Astrocyte (in vitro differentiated cells and primary cell): Measurements from ENCODE around the gene TLL2.

Experiments used
- EZH2 ChIP-seq: IDR thresholded peaks from 2 replicates; pipeline ENCODE4 v1.6.1; 2012; ENCODE audit warnings: mild to moderate bottlenecking, low read length, inconsistent platforms; ENCODE audit not compliant: insufficient read depth
- TF ChIP-seq, protein P1 (sequence below): IDR thresholded peaks from 2 replicates; pipeline ENCODE4 v1.5.1; 2011; ENCODE audit warnings: low read depth, mild to moderate bottlenecking, inconsistent platforms, low read length, moderate library complexity; ENCODE audit not compliant: insufficient read depth

DNA sequence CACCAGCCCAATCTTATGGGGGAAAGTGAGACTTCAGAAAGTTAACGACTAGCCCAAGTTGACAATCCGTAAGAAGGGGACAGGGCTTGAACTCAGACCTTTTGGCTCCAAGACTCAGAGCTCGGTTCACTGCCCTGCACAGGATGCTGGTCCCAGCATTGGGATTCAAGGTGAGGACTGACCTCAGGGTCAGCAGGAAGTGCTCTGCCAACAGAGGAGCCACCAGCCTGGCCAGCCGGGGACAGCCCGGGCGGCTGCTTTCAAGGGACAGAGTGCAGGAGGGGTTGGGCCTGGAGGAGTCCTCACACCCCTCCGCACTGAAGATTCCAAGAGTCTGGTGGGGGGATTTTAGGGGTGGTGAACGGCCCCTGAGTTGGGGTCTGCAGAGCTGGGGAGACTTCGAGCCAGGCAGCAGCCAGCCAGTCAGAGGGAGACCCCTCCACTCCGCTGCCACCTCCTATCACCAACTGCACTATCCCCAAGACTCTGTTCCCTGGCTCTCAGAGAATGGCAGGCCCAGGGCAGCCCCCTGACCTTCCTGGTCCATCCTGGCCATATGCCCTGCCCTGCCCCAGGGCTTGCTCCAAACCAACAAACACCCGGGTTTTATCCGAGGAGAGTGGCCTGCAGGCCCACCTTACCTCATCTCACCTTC, 19.7 kb downstream of the TLL2 start:
- TF ChIP-seq, protein P1, sequence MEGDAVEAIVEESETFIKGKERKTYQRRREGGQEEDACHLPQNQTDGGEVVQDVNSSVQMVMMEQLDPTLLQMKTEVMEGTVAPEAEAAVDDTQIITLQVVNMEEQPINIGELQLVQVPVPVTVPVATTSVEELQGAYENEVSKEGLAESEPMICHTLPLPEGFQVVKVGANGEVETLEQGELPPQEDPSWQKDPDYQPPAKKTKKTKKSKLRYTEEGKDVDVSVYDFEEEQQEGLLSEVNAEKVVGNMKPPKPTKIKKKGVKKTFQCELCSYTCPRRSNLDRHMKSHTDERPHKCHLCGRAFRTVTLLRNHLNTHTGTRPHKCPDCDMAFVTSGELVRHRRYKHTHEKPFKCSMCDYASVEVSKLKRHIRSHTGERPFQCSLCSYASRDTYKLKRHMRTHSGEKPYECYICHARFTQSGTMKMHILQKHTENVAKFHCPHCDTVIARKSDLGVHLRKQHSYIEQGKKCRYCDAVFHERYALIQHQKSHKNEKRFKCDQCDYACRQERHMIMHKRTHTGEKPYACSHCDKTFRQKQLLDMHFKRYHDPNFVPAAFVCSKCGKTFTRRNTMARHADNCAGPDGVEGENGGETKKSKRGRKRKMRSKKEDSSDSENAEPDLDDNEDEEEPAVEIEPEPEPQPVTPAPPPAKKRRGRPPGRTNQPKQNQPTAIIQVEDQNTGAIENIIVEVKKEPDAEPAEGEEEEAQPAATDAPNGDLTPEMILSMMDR = no peak
- TF ChIP-seq EZH2 = no peak
